T-helper 2 cell (primary cell): ENCODE measurements around the gene TMEM123.

Experiments used
- DNase-seq, 5 experiments: peaks; one replicate each; pipeline versions ENCODE4 v3.0.0 to v3.0.0-alpha.2; 2012 to 2022

The TMEM123 gene

DNA sequence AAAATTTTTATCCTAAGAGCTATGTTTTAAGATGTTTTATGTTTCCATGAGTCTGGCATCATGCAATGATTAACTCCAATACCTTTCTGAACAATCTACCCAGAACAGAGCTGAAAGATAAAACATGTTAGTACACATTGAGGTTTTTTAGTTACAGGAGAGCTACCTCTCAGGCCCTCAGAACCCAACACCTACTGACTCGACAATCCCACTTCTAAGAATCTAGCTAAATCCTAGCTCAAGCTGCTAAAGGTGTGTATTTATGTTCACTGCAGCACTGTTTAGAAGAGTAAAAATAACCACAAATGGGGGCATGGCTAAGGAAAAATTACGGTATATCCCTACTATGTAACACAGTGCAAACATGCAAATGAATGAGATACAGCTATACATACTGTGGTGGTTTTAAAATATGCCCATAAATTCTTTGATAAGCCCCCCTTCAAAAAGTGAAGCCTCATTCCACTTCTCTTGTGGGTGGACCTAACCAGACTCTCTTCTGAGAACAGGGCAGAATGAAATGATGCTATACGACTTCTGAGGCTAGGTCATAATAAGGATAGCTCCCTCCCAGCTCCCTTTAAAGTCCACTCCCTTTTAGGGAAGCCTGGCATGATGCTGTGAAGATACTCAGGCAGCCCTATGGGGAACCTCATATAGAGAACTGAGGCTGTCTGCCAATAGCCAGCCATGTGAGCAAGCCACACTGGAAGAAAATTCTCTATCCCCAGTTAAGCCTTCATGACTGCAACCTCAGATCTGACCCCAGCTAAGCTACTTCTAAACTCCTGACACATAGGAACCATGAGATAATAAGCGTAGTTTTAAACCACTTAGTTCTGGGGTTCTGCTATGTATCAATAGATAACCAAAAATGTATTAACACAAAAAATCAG lies 29.5 kb downstream of the TMEM123 start:
- DNase-seq: no peak

GRCh38 chr11:102421261-102421660 lies 31.3 kb downstream of the TMEM123 start:
- no peak for DNase-seq

DNA sequence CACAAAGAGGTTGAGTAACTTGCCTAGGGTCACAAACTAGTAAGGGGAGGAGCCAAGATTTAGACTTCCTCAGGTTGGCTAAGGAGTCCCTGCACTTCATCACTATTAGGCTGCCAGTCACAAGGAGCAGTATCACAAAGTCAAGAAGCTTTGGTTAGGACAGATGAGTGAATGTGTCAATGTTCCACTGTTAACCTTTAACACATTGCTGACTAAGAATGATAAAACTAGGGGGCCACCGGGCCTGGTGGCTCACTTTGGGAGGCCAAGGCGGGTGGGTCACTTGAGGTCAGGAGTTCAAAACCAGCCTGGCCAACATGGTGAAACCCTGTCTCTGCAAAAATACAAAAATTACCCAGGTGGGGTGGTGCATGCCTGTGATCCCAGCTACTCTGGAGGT lies 32.0 kb downstream of the TMEM123 start:
- peak in 1 of 5 experiments; percentile 29 for DNase-seq

DNA sequence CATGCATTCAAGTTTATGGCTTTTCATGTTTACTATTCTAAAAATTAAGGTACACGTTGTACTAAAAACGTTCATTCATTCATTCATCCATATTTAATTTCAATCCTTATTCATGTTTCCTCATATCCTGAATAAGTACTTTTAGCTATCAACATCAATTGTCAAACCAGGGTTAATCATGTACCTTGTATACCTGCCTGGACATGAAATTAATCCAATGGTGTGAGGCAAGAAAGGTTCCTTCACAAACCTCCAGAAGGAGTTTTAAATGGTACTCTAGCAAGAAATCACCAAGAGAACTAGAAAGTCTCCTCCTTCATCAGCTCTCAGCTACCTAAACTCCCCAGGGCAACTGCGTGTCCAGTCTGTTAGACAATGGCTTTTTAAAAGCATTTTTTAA lies 33.4 kb downstream of the TMEM123 start:
- DNase-seq: no peak

GRCh38 chr11:102416976-102417375 lies 35.6 kb downstream of the TMEM123 start:
- peak in 1 of 5 experiments; percentile 67 for DNase-seq

DNA sequence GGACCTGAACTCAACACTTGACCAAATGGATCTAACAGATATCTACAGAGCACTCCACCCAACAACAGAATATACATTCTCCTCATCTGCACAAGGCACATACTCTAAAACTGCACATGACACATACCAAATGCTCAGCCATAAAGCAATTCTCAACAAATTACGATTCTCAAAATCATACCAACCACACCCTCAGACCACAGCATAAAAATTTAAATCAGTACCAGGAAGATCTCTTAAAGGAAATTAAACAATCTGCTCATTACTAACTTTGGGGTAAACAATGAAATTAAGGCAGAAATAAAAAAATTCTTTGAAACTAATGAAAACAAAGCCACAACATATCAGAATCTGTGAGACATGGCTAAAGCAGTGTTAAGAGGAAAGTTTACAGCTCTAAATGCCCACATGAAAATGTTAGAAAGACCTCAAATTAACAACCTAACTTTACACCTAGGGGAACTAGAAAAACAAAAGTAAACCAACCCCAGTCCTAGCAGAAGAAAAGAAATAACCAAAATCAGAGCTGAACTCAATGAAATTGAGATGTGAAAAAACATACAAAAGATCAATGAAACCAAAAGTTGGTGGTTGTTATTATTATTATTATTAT lies 37.2 kb downstream of the TMEM123 start:
- peak in 1 of 5 experiments; percentile 54 for DNase-seq

GRCh38 chr11:102414559-102414958 lies 38.0 kb downstream of the TMEM123 start:
- DNase-seq: no peak

DNA sequence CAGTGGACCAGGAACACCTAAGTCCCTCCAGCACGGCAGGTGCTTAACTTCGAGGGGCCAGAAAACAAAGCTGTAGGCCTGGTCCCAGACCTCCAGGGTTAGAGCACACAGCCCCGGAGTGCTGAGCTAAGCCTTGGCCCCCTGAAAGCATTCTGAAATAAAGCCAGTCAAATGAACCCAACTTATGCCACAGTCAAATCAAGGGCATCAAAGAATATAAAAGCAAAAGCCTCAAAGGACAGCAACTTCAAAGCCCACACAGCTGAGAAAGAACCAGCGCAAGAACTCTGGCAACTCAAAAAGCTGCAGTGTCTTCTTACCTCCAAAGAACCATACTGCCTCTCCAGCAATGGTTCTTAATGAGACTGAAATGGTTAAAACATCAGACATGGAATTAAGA lies 39.1 kb downstream of the TMEM123 start:
- no peak for DNase-seq

GRCh38 chr11:102411142-102411541 lies 41.4 kb downstream of the TMEM123 start:
- no peak for DNase-seq

- no peak for DNase-seq
Measured at GRCh38 chr11:102410382-102410784, 42.2 kb downstream of the TMEM123 start.

DNA sequence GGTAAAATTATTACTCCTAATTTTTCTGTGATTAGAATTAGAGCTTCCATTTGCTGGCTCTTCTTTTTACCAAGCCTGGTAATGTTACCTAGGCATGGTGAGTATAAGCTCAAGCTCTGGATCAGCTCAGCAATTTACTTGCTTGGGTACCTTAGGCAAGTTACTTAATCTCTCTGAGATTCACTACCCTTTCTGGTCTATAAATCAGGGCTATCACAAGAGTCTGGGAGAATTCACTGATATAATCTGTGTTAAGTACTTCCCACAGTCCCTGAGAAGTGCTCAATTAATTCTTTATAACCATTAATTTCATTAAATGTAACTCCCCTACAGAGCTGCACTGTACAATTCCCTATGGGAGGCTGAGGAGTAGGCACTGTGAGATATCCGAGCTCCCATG lies 44.2 kb downstream of the TMEM123 start:
- DNase-seq: no peak

DNA sequence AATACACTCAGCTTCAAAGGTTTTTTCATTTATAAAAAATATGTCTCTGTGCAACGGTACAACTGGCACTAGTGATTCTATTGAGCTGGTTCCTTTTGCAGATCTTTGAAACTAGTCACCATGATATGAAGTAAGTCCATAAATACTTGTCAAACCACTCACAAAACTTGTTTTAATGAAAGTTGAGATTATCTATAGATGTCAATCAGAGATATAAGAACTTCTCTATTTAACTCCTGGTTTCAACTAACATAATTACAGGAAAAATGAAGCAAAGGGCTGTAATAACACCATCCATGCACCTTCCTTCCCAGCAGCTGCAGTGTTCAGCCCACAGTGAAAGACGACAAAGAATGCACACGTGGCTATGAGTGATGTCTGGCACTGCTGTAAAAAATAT lies 44.7 kb downstream of the TMEM123 start:
- DNase-seq: no peak

GRCh38 chr11:102406099-102406498 lies 46.5 kb downstream of the TMEM123 start:
- no peak for DNase-seq

DNA sequence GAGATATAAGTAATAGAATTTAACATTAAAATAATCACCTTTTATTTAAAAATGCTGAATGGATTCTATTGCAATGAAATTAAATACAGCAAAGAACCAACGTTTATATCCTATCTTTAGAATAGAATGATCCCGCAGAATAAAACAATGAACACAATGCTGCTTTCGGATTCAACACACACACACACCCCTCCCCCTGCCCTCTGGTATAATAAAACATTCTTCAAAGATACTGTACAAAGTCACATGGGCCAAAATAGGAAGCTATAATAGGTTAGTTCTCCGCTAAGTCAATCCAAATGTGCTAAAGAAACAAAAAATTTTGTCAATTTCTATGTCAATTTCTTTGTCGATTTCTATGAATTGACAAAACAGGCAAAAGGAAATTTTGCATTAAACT lies 47.1 kb downstream of the TMEM123 start:
- DNase-seq: no peak

DNA sequence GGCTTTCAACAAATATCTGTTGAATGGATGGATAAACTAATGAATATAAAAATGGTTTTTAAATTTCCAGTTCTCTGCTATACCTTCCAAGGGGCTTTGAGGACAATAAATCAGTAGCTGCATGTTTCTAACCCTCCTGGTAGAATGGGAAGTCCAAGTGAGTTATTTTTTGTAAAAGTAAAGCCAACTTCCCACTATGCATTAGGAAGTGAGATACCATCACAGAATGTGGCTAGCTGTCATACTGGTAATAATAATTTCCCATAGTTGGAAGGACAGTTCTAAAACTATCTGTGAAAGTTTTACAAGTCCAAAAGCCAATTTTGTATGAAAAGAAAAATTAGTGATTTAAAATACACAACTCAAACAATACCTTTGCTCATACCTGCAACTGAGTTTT lies 50.0 kb downstream of the TMEM123 start:
- DNase-seq: no peak

DNA sequence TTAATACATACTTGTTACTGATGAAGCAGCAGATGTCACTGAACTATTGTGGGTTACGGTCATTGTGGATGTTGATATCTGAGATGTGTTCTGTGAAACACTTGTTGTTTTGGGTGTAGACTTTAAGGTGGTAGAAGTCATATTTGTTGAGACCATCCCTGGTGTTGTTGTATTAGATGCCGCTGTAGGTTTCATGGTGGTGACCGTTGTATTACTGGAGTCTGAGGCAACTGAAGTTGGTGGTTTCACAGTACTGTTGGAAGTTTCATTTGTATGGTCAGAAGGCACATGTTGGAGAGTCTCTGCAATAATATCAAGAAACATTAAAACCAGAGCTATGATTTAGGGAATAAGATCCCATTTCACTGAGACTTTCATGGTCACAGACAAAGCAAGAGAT lies 50.7 kb downstream of the TMEM123 start:
- DNase-seq: no peak

DNA sequence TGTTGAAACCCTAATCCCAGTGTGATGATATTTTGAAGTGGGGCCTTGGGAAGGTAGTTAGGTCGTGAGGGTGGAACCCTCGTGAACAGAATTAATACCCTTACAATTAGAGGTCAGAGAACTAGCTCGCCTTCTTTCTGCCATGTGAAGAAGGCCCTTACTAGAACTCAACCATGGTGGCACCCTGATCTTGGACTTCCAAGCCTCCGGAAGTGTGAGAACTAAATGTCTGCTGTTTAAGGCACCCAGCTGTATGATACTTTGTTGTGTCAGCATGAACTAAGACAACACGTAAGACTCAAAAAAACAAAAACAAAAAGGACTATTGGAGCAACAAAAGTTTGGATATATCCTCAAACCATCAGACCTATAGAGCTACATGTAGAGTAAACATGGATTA lies 52.0 kb downstream of the TMEM123 start:
- no peak for DNase-seq

DNA sequence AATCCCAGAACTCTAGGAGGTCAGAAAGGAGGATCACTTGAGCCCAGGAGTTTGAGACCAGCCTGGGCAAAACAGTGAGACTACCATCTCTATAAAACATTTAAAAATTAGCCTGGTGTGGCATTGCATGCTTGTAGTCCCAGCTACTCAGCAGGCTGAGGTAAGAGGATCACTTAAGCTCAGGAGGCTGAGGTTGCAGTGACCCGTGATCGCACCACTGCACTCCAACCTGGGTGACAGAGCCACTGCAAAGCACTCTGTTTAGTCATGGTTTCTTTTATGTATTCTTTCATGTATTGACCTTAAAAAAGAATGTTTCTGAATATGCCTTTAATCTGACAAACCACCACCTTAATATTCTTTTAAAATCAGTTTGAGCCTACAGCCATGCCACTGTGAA lies 53.4 kb downstream of the TMEM123 start:
- no peak for DNase-seq

- DNase-seq: no peak
Measured at GRCh38 chr11:102398297-102398696, 54.3 kb downstream of the TMEM123 start.

DNA sequence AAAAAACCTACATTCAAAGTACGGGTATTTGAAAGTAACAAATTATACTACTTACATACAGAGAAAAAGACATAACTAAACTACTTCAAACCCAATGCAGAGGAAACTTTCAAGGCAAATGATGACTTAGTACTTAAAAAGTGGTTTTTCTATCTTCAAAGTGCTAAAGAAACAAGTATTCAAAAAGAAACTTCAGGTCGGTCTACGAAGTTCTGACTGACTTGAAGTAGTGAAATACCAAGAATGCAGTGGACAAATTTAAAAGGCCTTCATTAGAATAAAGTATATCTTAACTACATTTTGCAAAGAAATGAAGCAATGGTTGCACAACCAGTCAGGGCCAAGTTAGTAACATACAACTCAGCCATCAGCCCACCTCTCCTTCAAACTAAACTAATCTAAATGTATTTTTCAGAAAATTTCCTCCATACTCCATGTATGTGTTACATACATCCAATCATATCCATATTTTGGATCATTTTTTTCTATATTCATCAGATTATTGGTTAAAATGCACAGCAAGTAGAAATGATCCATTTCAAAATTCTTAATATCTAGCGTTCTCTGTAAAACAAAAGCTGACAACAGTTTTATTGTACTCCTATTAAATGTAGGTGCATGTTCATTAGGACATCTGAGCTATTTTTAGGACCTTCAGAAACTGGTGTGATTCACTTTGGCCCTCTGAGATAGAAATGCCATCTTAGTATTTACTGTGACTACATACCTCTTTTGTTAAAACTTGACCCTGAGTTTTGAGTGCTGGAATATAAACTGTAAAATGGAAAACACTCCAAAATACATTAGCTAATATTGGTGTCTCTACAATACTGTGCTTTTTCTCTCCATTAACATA lies 55.6 kb downstream of the TMEM123 start:
- DNase-seq: peak in 1 of 5 experiments; percentile 73

DNA sequence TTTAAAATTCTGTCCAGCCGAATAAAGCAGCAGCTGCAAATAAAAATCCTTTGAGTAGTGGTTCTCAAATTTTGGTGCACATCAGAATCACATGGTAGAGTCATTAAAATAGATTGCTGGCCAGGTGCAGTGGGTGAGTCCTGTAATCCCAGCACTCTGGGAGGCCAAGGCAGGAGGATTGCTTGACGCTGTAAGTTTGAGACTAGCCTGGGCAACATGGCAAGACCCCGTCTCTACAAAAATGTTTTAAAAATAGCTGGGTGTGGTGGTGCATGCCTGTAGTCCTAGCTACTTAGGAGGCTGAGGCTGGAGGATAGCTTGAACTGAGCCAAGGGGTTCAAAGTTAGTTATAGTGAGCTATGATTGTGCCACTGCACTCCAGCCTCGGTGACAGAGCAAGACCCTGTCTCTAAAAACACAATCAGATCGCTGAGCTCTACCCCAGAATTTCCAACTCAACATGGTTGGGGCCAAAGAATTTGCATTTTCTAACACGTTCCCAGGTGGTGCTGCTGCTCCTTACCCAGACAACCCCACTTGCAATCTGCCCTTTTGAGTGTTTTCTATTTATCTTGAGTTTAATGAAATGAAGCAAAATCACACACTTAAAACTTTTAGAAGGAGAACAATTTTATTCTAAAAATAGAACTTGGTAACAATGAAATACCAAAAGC lies 56.7 kb downstream of the TMEM123 start:
- no peak for DNase-seq

DNA sequence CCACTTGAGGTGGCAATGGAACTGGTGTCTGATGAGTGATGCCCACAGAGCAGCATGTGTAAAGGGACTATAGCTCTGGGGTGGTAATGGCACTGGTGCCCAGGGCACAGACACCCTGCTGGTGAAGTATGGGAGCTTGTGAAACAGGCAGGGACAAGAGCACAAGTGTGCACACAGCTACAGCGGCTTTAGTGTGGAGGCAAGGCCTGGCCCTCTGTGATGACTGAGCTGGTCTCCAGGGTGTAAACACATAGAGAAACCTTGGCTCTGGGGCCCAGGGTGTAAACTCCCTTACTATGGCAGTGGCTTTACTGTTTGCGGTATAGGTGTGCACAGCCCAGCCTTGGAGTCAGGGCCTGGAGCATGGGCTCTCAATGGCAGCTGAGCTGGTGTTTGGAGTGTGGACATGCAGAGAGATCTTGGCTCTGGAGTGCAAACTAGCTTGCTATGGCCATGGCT lies 59.3 kb downstream of the TMEM123 start:
- no peak for DNase-seq
